ENCODE measurements around the gene MGRN1.

The MGRN1 gene

DNA sequence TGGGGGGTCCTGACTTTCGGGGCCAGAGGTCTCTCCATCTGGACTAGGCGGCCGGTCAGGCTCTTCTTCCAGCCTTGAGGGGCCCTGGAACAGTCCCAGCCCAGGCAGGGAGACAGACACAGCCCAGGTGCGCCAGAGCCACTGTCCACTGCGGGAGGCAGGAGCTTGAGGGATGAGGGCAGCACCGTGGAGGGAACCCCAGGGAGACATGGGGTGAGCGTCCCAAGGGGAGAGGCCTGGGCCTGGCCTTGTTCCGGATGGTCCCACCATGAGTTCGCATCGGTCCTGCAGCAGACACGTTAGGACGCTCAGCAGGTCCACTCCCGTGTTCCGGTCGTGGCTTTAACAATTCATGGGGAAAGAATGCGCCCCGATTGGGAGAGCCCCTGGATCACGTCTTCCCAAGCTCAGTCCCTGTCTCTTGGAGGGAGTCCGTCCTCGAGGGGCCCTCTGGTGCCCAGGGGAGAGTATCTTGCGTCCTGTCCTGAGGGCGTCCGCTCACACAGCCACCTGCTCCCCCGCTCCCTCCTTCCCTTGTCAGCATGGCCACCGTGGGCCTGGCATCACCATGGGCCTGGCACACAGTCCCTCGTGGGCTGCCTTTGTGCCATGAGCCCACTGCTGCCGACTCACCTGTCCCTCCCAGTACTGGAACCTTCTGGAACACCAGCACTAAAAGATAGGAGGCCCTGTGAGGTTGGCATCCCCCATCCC lies 62.0 kb downstream of the MGRN1 start:
- no peak overlapping the region for H3K4me3 ChIP-seq (replicated peaks in 1 of 2; ENCODE audit: low read depth in 2 of 2, low read length in 2 of 2)

GRCh38 chr16:4687416-4687815 lies 62.8 kb downstream of the MGRN1 start:
- TF ChIP-seq, protein P1, sequence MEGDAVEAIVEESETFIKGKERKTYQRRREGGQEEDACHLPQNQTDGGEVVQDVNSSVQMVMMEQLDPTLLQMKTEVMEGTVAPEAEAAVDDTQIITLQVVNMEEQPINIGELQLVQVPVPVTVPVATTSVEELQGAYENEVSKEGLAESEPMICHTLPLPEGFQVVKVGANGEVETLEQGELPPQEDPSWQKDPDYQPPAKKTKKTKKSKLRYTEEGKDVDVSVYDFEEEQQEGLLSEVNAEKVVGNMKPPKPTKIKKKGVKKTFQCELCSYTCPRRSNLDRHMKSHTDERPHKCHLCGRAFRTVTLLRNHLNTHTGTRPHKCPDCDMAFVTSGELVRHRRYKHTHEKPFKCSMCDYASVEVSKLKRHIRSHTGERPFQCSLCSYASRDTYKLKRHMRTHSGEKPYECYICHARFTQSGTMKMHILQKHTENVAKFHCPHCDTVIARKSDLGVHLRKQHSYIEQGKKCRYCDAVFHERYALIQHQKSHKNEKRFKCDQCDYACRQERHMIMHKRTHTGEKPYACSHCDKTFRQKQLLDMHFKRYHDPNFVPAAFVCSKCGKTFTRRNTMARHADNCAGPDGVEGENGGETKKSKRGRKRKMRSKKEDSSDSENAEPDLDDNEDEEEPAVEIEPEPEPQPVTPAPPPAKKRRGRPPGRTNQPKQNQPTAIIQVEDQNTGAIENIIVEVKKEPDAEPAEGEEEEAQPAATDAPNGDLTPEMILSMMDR (IDR thresholded peaks at IDR 0.05; ENCODE audit: low read depth, low read length), result no peak
- H3K4me3 ChIP-seq (replicated peaks in 1 of 2; ENCODE audit: low read depth in 2 of 2, low read length in 2 of 2), result no peak overlapping the region
- no peak for DNase-seq (ENCODE audit: low read depth in 2 of 2)

More for the DNA sequence above, 62.0 kb downstream of the MGRN1 start:
- TF ChIP-seq, protein P1 (IDR thresholded peaks at IDR 0.05; ENCODE audit: low read depth, low read length), result no peak
- no peak for DNase-seq (ENCODE audit: low read depth in 2 of 2)

GRCh38 chr16:4687946-4688673 lies 63.5 kb downstream of the MGRN1 start:
- TF ChIP-seq, protein P1 (IDR thresholded peaks at IDR 0.05; ENCODE audit: low read depth, low read length), result no peak
- H3K4me3 ChIP-seq (replicated peaks in 1 of 2; ENCODE audit: low read depth in 2 of 2, low read length in 2 of 2), result no peak overlapping the region
- no peak for DNase-seq (ENCODE audit: low read depth in 2 of 2)

DNA sequence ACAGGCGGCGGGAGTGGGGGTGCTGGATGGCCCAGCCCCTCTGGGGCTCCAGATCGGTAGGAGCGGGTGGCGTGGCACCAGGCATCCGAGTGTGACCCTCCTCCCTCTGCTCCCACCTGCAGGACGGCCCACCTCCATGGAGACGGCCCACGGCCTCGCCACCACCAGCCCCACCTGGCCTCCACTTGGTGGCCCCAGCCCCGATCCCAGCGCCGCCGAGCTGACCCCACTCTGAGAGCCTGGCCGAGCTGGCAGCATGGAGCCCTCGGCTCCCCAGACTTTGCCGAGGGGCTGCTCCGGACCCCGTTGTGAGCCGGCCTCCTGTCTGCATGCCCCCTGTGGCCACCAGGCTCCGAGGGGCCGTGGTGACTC lies 64.0 kb downstream of the MGRN1 start:
- TF ChIP-seq, protein P1 (IDR thresholded peaks at IDR 0.05; ENCODE audit: low read depth, low read length), result no peak
- DNase-seq (ENCODE audit: low read depth in 2 of 2), result no peak
- H3K4me3 ChIP-seq (replicated peaks in 1 of 2; ENCODE audit: low read depth in 2 of 2, low read length in 2 of 2), result no peak overlapping the region

- H3K4me3 ChIP-seq (replicated peaks in 1 of 2; ENCODE audit: low read depth in 2 of 2, low read length in 2 of 2), result no peak overlapping the region
- TF ChIP-seq, protein P1 (IDR thresholded peaks at IDR 0.05; ENCODE audit: low read depth, low read length), result no peak
Measured at GRCh38 chr16:4689091-4689671, 64.6 kb downstream of the MGRN1 start.

GRCh38 chr16:4689864-4690704 lies 65.5 kb downstream of the MGRN1 start:
- TF ChIP-seq, protein P1 (IDR thresholded peaks at IDR 0.05; ENCODE audit: low read depth, low read length), result no peak
- H3K4me3 ChIP-seq (replicated peaks in 1 of 2; ENCODE audit: low read depth in 2 of 2, low read length in 2 of 2), result no peak overlapping the region
- DNase-seq (ENCODE audit: low read depth in 2 of 2), result no peak

More at GRCh38 chr16:4689091-4689671, 64.6 kb downstream of the MGRN1 start:
- DNase-seq (ENCODE audit: low read depth in 2 of 2), result no peak
